8988T (cell line): ENCODE data around the gene SLC25A48.

ENCODE experiments used
- DNase-seq: peaks from one replicate; pipeline ENCODE4 v3.0.0; 2011

The SLC25A48 gene

GRCh38 chr5:135886136-135886535 is 51.7 kb downstream of the SLC25A48 start:
- DNase-seq, result no peak

GRCh38 chr5:135887447-135887864 is 53.0 kb downstream of the SLC25A48 start:
- peak; percentile 55 for DNase-seq

DNA sequence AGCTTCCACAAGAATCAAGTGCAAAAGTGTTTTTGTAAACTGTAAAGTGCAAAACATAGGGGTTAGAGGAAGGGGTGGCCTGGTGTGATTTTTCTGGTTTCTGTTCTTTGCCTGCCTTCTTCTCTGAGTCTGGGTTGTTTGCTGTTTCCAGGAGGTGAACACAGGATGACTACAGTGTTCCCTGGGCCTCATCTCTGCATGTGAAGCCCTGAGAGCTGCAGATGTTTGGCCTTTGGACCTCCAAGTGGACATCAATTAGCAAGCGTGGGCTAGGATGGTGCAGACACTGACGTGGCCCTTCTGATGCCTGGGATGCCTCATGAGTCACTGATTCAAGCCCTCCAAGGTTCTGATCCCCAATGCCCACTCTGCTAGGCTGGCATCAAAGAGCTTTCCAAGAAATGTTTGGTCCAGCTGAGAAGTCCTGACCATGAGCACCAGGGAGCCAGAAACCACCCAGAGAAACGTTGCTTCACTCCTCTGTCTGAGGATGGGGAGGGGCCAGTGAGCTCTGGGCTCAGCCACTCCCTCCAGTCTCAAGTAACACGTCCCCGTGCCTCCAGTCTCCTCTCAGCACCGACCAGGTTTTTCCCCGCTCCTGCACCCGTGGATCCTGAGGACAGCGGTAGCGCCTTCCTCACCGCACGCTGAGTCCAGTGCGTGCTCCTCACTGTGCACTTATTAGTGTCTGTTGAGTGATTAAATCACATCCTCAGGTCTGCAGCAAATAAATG is 53.6 kb downstream of the SLC25A48 start:
- DNase-seq, result no peak

GRCh38 chr5:135890296-135890695 is 55.8 kb downstream of the SLC25A48 start:
- DNase-seq, result no peak

GRCh38 chr5:135890867-135891266 is 56.4 kb downstream of the SLC25A48 start:
- no peak for DNase-seq

- DNase-seq, result no peak
These were observed 56.8 kb downstream of the SLC25A48 start for GRCh38 chr5:135891268-135891667.

DNA sequence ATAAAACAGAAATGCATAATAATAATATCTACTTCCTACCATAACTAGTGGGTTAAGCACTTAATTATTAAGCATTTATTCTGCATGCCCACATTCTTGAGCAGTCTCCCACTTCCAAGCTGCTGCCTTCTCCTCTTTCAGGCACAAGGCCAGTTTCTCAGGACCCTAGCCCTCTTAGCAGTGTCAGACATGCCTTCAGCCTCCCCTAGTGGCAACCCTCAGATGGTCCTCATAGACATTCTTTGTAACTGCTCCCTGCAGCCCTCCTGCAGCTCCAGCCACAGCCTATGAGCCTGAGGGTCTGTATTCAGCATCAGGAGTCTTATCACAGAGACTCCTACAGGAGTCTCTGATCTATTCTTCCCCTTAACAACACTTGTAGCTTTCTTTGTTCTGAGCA is 57.3 kb downstream of the SLC25A48 start:
- DNase-seq, result no peak

DNA sequence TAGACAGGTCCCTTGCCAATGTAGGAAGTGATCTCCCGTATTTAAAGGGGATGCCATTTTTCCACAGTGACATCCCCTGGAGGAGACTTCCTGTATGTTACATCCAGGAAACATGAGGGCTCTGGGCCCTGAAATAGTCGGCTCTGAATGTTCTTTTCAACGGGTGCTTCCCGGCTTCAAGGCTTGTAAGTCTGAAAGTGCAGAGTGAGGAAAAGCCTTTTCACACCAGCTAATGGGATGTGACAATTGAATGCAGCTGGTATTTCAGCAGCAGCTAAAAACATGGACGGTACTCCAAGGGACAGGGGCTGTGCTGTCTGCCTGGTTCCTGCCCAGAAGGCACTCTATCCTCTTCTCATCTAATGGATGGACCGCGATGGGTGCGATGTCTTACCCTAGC is 59.8 kb downstream of the SLC25A48 start:
- no peak for DNase-seq

- DNase-seq, result no peak
These were observed 60.3 kb downstream of the SLC25A48 start for GRCh38 chr5:135894789-135895188.

- no peak for DNase-seq
These were observed 61.1 kb downstream of the SLC25A48 start, which contains the start of gene IL9 for GRCh38 chr5:135895474-135896006. TSS of gene IL9 (minus strand) at chr5:135895841. CDS start at chr5:135895816, 25 bp downstream.

DNA sequence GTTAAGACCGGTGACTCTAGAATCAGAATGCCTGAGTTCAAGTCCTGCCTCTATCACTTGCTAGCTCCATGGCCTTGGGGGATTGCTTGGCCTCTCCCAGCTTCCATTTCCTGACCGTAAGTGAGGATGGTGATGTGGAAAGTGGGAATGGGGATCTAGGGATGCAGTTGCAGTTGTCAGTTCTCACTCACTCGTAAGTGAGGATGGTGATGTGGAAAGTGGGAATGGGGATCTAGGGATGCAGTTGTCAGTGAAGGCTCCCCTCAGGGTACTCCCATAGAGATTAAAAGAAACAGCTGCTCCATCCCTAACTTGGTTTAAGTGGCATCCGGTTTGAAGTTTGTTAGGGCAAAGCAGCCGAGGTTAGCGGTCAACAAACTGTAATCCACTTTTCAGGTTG is 64.2 kb downstream of the SLC25A48 start:
- DNase-seq, result no peak

- DNase-seq, result no peak
These were observed 65.8 kb downstream of the SLC25A48 start for GRCh38 chr5:135900276-135900675.

DNA sequence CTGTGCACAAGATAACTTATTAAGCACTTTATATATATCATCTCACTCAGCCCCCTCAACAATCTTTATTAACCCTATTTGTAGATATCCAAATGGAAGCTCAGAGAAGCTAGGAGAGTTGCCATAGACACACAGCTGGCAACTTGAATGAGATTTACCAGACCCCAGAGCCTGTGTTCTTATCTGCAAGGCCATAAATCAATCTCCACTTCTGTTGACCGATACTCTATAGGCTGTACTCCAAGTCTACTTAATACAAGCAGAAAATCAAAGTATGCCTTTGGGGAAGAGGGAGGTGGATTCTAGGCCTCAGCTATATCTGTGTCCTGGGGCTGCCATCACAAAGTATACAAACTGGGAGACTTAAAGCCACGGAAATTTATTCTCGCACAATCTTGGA is 67.2 kb downstream of the SLC25A48 start:
- no peak for DNase-seq

GRCh38 chr5:135905144-135905543 is 70.7 kb downstream of the SLC25A48 start:
- no peak for DNase-seq

DNA sequence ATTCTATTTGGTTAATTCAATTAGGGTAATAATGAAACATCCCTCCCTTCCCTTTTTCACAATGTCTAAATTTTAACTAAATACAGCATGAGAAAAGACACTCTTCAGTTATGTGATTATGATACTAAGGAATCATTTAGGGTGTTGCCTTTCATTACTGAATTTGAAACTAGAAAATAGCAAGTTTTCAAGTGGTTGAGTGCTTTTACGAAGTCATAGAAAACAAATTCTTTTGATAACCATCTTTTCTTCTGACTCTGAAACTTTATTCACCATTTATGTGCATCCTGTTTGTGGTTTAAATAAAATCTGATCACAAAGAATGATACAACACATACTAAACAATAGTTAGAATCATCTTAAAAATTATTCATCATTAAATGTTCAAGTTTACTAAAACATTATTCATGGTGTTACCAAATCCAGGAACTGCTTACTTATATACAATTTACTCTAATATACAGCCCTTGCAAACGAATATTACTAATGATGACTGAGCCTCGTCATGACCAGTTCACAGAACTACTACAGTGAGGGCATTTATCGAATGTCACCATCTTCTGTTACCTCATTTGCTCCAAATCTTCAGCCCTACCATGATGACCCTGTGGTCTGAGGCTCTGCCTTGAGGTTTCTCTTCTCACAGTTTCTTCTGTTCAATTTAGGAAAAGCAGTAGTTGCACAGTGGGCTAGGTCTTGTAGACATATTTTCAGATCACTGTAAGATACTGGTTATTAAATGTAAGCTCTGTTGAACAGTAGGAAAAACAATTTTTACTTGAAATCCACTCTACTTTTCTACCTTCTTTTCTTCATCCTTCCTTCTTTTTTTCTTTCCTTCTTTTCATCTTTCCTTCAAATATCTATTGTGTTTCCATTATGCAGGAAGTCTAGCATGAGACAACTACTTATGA is 79.5 kb downstream of the SLC25A48 start:
- DNase-seq, result no peak

DNA sequence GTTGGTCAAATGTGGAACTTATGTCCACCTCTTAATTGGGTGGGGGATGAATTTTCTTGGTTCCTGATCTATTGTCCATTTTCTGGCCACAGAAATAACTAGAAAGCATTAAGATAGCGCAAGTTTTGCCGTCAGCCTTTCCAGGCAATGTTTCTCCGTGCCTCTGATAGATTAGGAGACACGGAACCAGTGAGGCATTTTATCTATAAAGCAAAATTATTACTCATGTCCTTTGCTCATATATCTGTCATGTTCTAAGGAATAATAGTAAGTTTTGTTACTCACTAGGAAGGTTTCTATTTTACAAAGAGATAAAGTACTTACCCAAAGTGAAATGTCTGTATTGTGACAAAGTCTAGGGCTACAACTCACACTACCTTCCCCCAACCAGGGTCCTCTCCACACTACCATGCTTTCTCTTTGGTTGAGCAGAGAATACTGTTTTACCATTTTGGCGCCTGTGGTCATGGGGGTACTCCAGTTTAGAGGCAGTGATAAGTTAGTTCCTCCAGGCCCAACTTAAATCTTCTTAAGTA is 81.1 kb downstream of the SLC25A48 start:
- no peak for DNase-seq

DNA sequence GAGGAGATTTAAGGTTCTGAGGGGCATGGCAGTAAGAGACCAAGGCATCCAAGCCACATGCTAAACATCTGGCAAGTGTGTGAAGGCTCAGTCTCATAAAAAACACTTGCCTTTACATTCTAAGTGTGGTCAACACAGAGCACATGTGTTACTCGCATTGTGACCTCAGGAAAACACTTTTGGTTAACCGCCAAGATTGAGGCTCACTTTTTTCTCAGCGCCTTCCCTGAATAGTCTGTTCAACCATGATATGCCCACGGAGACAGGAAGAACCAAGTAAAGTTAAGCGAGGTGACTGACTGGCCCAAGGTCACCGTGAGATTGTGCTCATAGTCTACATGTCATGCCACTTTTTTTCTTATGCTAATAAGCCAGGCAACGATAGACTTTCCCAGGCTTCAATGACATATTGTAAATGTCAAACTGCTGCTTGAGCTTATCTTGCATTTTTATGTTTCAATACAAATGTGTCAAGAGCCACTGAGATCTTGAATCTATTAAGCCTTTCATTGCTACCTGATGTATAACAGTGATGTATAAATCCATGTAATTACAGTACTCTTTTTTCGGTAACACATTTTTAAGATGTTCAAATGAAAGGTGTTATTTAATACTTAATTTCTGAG is 82.3 kb downstream of the SLC25A48 start:
- DNase-seq, result no peak

- no peak for DNase-seq
These were observed 85.7 kb downstream of the SLC25A48 start for GRCh38 chr5:135920199-135920598.

- DNase-seq, result no peak
These were observed 86.9 kb downstream of the SLC25A48 start for GRCh38 chr5:135921388-135921787.

- no peak for DNase-seq
These were observed 95.8 kb downstream of the SLC25A48 start for GRCh38 chr5:135930029-135930948.

DNA sequence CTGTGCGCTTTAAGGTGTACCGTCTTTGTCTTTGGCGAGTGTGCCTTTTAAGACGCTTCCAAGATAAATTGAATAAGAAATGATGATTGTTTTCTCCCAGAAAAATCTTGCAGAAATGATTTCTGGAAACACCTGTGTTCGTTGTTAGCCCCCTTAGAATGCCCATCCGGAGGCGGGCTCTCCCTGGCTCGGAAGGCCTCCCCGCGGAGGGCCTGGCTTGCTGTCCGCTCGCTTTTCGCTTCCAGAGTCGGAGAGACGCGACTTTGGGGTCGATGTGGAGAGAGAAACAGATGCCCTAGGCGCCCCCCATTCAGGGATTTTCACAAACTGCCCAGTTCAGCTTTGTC is 96.5 kb downstream of the SLC25A48 start:
- no peak for DNase-seq

DNA sequence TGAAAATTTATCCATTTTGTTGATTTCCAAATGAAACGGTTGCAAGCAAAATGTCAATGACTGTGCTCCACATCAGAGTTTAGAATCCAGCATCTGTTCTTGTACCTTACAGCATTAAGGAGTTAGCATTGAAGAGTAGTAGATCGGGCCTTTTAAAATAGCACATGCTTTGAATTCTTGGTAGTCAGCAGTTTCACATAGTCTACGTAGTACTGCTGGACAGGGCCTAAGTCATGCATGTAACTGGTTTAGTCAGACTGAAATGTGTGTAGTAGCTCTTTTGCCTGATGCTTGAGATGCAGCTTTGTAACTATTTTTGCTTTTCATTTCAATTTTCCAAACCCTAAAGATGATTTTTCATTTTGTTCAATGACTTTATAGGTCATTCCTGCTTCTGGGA is 100.5 kb downstream of the SLC25A48 start:
- DNase-seq, result no peak
